ENCODE data around the gene SCN3A.

GRCh38 chr2:165237056-165237455 lies 33.2 kb upstream of the SCN3A start:
- TF ChIP-seq JUND (IDR thresholded peaks at IDR 0.05; ENCODE audit: low read depth, low read length) (no peak), CTCF (IDR thresholded peaks at IDR 0.05 in 2 of 3, conservative IDR thresholded peaks at IDR 0.05 in 1 of 3; ENCODE audit: control insufficient read depth in 2 of 3, extremely low read depth in 1 of 3, insufficient read depth in 1 of 3, low read depth in 3 of 3, low read length in 3 of 3) (no peak), NFYB (IDR thresholded peaks at IDR 0.05; ENCODE audit: insufficient read depth, low read depth, low read length) (no peak), USF2 (IDR thresholded peaks at IDR 0.05; ENCODE audit: borderline replicate concordance, low read depth, low read length) (no peak), E4F1 (IDR thresholded peaks at IDR 0.05; ENCODE audit: borderline replicate concordance, partially characterized antibody) (no peak), ETV6 (conservative IDR thresholded peaks at IDR 0.05 in 1 of 2, IDR thresholded peaks at IDR 0.05 in 1 of 2; ENCODE audit: borderline replicate concordance in 1 of 2, low read depth in 1 of 2) (no peak), BRCA1 (IDR thresholded peaks at IDR 0.05; ENCODE audit: low read depth, low read length) (no peak), USF1 (IDR thresholded peaks at IDR 0.05; ENCODE audit: borderline replicate concordance, extremely low read length, insufficient read depth, low read depth, low read length) (no peak), NRF1 (conservative IDR thresholded peaks at IDR 0.05; ENCODE audit: low read depth, low read length) (no peak), E2F8 (IDR thresholded peaks at IDR 0.05; ENCODE audit: low read depth, partially characterized antibody) (no peak), ZBTB33 (IDR thresholded peaks at IDR 0.05) (no peak), EZH2 (IDR thresholded peaks at IDR 0.05; ENCODE audit: borderline replicate concordance, control insufficient read depth, low read depth, low read length) (no peak), MYC (IDR thresholded peaks at IDR 0.05; ENCODE audit: insufficient read depth, insufficient read length, insufficient replicate concordance, low read length, severe bottlenecking) (no peak), POLR2A (IDR thresholded peaks at IDR 0.05; ENCODE audit: low read depth, low read length) (no peak)
